LHCN-M2 (cell line): ENCODE measurements around the gene NR2F1. TPM values are rescaled to one million over a fixed set of nuclear protein-coding genes. Genes with fewer than 3 reads are reported as not detected.
"Not testable (repeated sequence)": the region's sequence is repeated elsewhere in the genome, so short reads cannot be mapped to it uniquely, and the experiment has no call there.

ENCODE experiments used
- DNase-seq: peaks from one replicate; pipeline ENCODE4 v3.0.0-alpha.2; 2012; ENCODE audit warnings: low read depth
- polyA plus RNA-seq: library from polyadenylated mRNA; unstranded; fragments of >200 nt; gene quantifications from one replicate; pipeline ENCODE4 v1.2.1, GENCODE V29; 2012; ENCODE audit warnings: missing spikeins
- total RNA-seq: library from RNA; depleted of rRNA; stranded (reverse); fragments of >200 nt; gene quantifications from 2 replicates; pipeline ENCODE4 v1.2.3, GENCODE V29; 2014; rRNA removed

The NR2F1 gene
- 16.8 and 17.1 TPM in 2 replicates for total RNA-seq
- 14.0 TPM for polyA plus RNA-seq

DNA sequence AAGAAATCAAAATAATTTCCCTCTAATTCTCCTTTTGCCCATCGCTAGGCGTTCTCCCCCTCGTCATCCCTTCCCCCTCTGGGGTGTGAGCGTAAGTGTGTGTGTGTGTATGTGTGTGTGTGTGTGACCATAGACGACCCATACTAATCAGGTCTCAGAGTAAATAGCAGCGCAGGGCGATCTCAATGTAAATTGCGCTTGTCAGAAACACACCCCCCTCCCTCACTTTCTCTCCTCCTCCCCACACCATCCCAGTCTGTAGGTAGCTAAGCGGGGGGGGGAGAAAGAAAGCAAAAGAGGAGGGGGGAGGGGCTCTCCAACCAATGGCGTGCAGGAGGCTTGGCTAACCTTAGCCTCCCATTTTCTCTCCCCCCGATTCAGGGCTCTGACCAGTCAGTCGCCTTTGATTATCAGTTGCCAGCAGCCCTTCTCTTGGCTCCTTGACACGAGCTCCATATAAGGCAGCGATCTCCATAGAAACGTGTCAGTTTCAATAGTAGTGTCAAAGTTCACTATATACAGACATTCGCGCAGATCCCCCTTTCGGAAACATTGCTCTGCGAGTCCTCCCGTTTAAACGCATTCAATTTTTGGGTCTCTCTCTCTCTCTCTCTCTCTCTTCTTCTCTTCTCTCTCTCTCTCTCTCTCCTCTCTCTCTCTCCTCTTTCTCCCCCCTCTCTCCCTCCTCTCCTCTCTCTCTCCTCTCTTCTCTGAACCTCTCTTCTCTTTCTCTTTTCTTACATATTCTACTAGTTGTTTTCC, at the start of gene NR2F1:
Gene NR2F1 (plus strand): TSS at position 546 of the 762 bp plus-strand sequence. CDS start 1,802 bp downstream, outside the sequence.
- DNase-seq, result peak; percentile 97

GRCh38 chr5:93545872-93546271, 37.1 kb upstream of the NR2F1 start:
- DNase-seq, result no peak

- not testable (repeated sequence) for DNase-seq
These were observed 33.4 kb upstream of the NR2F1 start for GRCh38 chr5:93549594-93549993.

DNA sequence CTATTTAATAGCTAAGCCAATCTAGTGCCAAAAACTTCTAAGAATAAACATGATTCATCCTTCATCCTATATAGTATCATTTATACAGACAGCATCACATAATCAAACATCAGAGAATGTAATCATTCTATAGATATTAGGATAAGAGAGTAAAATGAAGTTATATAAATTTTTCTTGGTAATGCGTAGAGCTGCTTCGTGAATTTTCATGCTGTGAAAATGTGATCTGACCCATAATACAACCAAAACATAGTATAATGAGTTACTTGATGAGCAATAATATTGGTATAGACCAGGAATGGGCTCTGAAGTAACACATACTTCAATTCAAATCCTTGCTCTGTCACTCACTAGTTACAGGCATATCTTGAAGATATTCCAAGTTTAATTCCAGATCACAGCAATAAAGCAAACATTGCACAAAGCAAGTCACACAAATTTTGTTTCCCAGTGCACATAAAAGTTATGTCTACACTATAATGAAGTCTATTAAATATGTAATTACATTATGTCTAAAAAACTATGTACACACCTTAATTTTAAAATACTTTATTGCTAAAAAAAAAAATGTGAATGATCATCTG, 25.9 kb upstream of the NR2F1 start:
- no peak for DNase-seq

DNA sequence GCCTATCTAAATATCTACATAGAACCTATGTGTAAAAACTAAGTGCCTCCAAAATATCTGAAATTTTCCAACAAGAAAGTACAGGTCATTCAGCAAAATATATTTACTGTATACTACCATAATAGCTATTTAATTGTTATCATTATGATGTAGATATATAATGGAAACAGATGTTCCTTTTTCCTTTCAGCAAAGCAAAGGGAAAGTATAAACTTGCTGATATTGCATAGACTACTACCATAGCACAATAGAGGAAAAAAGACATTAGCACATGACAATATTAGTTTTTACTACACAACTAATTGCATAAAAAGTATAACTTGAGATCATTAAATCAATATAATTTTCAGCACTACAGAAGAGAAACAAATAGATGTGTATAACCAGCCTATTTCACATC, 16.9 kb upstream of the NR2F1 start:
- DNase-seq, result no peak

- DNase-seq, result no peak
These were observed 15.6 kb upstream of the NR2F1 start for GRCh38 chr5:93567424-93567823.

DNA sequence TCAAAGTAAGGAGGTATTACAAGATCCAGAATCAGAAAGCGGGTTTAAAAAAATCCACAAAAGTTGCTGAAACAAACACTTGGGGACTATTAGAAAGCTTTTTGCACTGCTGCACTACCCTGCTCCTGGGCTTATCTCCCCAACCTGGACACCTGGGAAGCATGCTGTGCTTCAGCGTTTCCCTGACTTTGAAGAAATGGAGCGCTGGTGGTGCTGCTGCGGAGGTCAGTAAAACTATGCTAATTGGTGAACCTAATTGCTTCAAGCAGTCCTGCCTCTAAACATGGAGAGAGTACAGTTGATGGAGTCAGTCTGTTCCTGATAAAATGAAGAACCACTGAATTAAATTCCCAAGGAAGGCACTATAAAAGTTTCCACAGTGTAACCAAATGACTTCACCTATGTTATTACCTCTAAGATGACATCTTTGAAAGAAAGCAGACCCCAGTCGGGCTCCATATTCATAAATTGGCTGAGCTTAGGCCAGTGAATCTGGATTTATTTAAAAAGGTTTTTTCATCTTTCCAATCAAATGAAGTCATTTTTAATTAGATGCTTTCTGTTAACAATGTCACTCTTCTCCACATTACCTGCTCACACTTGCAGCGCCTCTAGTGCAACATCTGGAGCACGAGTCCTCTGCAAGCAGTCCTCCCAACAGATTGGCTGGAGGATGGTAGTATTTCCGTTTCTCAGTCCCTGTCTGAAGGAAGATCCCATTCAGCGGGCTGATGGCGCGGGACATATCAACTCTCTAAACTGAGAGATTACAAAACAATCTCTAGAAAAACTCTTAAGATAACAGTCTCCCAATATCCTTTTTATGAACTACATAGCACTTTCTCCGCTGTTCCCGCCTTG, 13.5 kb upstream of the NR2F1 start:
- no peak for DNase-seq

GRCh38 chr5:93570294-93571113, 12.5 kb upstream of the NR2F1 start:
- DNase-seq, result no peak

DNA sequence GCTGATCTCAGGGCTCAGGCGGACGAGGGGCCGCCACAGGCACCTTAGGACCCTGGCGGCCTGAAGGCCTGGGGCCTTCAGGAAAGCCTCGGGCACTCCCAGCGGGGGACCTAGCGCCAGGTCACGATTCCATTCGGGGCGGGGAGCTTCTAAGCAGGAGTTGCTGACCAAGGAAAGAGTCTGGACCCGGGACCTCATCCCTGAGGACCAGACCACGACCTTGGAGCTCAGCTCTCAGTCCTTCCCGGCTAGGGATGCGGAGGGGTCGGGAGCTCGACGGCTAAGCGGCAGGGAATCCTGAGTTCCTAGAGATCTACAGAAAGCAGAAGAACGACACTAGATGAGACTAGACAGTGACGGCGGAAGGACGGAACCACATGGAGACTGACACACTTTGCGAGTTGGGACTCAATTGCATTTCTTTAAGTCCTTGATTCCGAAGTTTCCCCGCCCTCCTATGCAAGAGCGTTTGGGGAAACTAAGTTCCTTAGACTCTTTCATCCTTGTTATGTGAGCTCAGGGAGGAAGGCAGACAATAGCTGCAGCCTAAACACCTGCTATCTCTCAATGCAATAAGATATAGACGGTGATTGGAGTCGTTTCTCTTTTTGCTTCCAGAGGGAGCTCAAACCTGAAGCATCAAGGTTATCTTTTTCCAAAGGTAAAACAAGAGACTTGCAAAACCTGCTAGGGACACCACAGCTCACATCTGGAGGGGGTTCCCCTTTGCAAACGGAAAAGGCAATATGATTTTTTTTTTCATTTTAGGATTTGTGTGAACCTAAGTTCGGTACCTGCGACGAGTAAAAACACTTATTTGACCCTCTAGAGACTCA, 11.7 kb upstream of the NR2F1 start:
- no peak for DNase-seq

DNA sequence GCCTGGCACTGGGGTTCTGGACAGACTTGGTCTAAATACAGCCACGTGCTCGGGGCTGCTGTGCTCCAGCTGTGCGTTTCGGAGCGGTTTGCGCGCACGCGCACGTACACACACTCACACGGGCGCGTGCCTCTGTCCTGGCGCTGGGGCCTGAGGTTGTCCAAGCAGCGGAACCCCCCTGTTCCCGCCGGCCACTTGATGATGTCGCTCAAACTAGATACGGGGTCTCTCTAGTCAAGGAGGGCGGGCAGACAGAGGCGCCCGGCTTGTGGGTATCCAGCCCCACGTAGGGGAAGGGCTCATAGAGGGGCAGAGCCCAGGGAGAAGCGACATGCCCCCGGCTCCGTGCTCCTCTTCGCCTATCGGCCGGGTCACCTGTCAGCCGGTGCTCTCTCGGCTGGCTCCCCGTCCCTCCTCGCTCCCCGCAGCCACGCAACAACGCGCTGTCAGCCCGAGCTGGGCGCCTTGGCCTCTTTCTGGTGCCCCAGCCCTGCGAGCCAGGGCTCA, 10.9 kb upstream of the NR2F1 start:
- DNase-seq, result no peak

- no peak for DNase-seq
These were observed 10.2 kb upstream of the NR2F1 start for GRCh38 chr5:93572608-93573353.

- no peak for DNase-seq
These were observed 9.4 kb upstream of the NR2F1 start for GRCh38 chr5:93573354-93574351.

GRCh38 chr5:93574491-93575305, 8.3 kb upstream of the NR2F1 start:
- DNase-seq, result no peak

GRCh38 chr5:93575461-93576414, 7.3 kb upstream of the NR2F1 start:
- no peak for DNase-seq

DNA sequence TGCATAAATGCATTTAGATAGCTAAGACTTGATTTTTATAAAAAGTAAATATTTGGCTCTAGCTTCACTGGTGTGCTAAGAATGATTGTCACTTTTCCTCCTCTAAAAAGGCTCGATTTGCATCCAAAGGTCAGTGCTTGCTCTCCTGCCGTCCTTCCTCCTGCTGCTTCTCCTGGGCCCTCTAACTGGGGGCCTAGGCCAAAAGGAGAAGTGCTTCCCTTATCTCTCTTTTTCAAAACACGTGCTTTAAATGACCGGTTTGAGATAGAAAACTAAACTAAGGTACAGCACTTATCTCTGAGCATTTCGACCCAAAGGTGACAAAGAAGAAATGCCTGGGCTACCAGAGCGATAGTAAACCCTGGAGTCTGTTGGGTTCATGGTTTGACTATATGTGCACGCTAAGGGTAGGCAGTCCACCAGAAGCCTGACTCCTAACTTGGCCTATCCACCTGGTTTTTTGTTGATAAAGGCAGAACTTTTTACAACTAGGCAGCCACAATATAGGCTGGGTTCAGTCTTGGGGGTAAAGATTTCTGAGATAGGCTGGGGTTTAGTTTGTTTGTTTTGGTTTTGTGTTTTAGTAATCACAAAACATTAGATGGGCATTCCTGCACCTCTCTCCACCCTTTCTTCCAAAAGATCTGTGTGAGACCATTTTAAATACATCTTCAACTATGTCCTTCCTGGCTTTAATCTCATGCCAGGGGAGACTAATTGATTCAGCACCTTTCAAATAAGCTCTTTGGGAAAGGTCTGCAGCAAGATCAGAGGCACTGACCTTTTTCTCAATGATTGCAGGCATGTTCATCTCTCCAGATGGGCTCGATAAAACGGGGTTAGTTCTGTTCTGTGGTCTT, 5.8 kb upstream of the NR2F1 start:
- DNase-seq, result no peak
